Measurements from ENCODE around the gene EIPR1.

DNA sequence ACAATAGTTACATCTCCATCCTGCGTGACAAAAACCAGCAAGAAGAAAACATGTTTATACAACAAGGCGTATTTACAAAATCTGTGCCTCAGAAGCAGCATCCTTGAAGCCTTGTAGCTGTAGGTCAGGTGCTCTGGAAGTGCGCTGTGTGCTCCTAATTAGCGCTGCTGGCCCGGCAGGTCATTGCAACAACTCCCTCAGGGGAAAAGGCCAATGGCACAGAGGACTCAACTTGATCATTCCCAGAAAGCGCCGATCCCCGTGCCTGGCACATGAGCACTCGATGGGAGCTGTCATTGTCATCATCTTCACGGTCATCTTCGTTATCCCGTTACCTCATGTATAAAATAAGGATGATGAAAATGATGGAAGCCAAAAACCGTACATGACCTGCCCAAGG is 58.5 kb downstream of the EIPR1 start:
- no peak for TF ChIP-seq SMC3 (conservative IDR thresholded peaks at IDR 0.05; ENCODE audit: poor library complexity)
- TF ChIP-seq, protein P1, sequence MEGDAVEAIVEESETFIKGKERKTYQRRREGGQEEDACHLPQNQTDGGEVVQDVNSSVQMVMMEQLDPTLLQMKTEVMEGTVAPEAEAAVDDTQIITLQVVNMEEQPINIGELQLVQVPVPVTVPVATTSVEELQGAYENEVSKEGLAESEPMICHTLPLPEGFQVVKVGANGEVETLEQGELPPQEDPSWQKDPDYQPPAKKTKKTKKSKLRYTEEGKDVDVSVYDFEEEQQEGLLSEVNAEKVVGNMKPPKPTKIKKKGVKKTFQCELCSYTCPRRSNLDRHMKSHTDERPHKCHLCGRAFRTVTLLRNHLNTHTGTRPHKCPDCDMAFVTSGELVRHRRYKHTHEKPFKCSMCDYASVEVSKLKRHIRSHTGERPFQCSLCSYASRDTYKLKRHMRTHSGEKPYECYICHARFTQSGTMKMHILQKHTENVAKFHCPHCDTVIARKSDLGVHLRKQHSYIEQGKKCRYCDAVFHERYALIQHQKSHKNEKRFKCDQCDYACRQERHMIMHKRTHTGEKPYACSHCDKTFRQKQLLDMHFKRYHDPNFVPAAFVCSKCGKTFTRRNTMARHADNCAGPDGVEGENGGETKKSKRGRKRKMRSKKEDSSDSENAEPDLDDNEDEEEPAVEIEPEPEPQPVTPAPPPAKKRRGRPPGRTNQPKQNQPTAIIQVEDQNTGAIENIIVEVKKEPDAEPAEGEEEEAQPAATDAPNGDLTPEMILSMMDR (IDR thresholded peaks at IDR 0.05; ENCODE audit: poor library complexity, severe bottlenecking) = no peak

Data from neural cell (in vitro differentiated cells).